ENCODE measurements around the gene SH3GL3.

- no peak for TF ChIP-seq CTBP2 (IDR thresholded peaks at IDR 0.05; ENCODE audit: borderline replicate concordance, insufficient read depth, insufficient read length, low read length)
- no peak for TF ChIP-seq EZH2 (IDR thresholded peaks at IDR 0.05; ENCODE audit: low read depth, low read length, severe bottlenecking)
- TF ChIP-seq, protein P1, sequence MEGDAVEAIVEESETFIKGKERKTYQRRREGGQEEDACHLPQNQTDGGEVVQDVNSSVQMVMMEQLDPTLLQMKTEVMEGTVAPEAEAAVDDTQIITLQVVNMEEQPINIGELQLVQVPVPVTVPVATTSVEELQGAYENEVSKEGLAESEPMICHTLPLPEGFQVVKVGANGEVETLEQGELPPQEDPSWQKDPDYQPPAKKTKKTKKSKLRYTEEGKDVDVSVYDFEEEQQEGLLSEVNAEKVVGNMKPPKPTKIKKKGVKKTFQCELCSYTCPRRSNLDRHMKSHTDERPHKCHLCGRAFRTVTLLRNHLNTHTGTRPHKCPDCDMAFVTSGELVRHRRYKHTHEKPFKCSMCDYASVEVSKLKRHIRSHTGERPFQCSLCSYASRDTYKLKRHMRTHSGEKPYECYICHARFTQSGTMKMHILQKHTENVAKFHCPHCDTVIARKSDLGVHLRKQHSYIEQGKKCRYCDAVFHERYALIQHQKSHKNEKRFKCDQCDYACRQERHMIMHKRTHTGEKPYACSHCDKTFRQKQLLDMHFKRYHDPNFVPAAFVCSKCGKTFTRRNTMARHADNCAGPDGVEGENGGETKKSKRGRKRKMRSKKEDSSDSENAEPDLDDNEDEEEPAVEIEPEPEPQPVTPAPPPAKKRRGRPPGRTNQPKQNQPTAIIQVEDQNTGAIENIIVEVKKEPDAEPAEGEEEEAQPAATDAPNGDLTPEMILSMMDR (IDR thresholded peaks at IDR 0.05; ENCODE audit: control extremely low read depth in 1 of 3, insufficient read depth in 1 of 3, low read depth in 1 of 3, low read length in 3 of 3) = no peak
- TF ChIP-seq NRF1 (IDR thresholded peaks at IDR 0.05; ENCODE audit: low read depth, low read length) = no peak
- no peak for TF ChIP-seq POLR2AphosphoS5 (IDR thresholded peaks at IDR 0.05; ENCODE audit: low read depth, low read length)
- no peak for TF ChIP-seq ATF3 (IDR thresholded peaks at IDR 0.05; ENCODE audit: insufficient read depth, low read depth, low read length)
- no peak for TF ChIP-seq EP300 (IDR thresholded peaks at IDR 0.05; ENCODE audit: borderline replicate concordance in 1 of 2, low read depth in 2 of 2, low read length in 2 of 2)
- no peak for TF ChIP-seq GTF2F1 (IDR thresholded peaks at IDR 0.05; ENCODE audit: borderline replicate concordance, low read depth, low read length)
These were observed 11.2 kb downstream of the SH3GL3 start for GRCh38 chr15:83458381-83458780.

All from H1 (cell line).